Brain pericyte (primary cell): ENCODE results near the gene SCN8A.
"Not testable (repeated sequence)": the region's sequence is repeated elsewhere in the genome, so short reads cannot be mapped to it uniquely, and the experiment has no call there.

Experiments
- DNase-seq: peaks from one replicate; pipeline ENCODE4 v3.0.0-alpha.2; 2012; ENCODE audit warnings: low read depth, low spot score

The SCN8A gene

GRCh38 chr12:51591016-51591901, at the start of gene SCN8A:
SCN8A (plus strand) TSS chr12:51591233; CDS start chr12:51662818, 71,585 bp downstream.
- no peak for DNase-seq

GRCh38 chr12:51546097-51546496, 44.9 kb upstream of the SCN8A start:
- no peak for DNase-seq

GRCh38 chr12:51547606-51548005, 43.4 kb upstream of the SCN8A start:
- no peak for DNase-seq

GRCh38 chr12:51548241-51548640, 42.8 kb upstream of the SCN8A start:
- no peak for DNase-seq

GRCh38 chr12:51549637-51550036, 41.4 kb upstream of the SCN8A start:
- DNase-seq = peak; percentile 42

- not testable (repeated sequence) for DNase-seq
These were observed 22.6 kb upstream of the SCN8A start for GRCh38 chr12:51568271-51569032.

GRCh38 chr12:51579321-51579850, 11.6 kb upstream of the SCN8A start:
- no peak for DNase-seq

- no peak for DNase-seq
These were observed 2.0 kb upstream of the SCN8A start for GRCh38 chr12:51589060-51589459.

- DNase-seq = no peak
These were observed 1.4 kb upstream of the SCN8A start for GRCh38 chr12:51589557-51590176.

- DNase-seq = no peak
These were observed 552 bp upstream of the SCN8A start for GRCh38 chr12:51590347-51591015.

GRCh38 chr12:51592034-51592705, 1.1 kb downstream of the SCN8A start:
- DNase-seq = no peak

GRCh38 chr12:51593021-51593420, 2.0 kb downstream of the SCN8A start:
- DNase-seq = no peak

- no peak for DNase-seq
These were observed 2.5 kb downstream of the SCN8A start for GRCh38 chr12:51593539-51593938.

GRCh38 chr12:51598156-51598555, 7.1 kb downstream of the SCN8A start:
- no peak for DNase-seq

- no peak for DNase-seq
These were observed 9.7 kb downstream of the SCN8A start for GRCh38 chr12:51600721-51601120.

GRCh38 chr12:51601241-51601640, 10.2 kb downstream of the SCN8A start:
- DNase-seq = no peak

- DNase-seq = not testable (repeated sequence)
These were observed 14.9 kb downstream of the SCN8A start for GRCh38 chr12:51605896-51606295.

GRCh38 chr12:51607197-51607596, 16.2 kb downstream of the SCN8A start:
- DNase-seq = not testable (repeated sequence)

- DNase-seq = no peak
These were observed 29.4 kb downstream of the SCN8A start for GRCh38 chr12:51620448-51620847.

- DNase-seq = no peak
These were observed 30.3 kb downstream of the SCN8A start for GRCh38 chr12:51621156-51621922.
